OCI-LY1 (cell line): ENCODE data around the gene INTS6.

Experiments
- H2AFZ ChIP-seq: fragments of 200-600 bp; sonication (generic), shearing (Covaris generic); 2 replicates; pipeline ENCODE4 v1.6.0; 2014; ENCODE audit warnings: antibody characterized with exemption, mild to moderate bottlenecking, low read length
- H3F3A ChIP-seq: fragments of 200-600 bp; sonication (generic), shearing (Covaris generic); 2 replicates; pipeline ENCODE4 v1.6.0; 2014; ENCODE audit warnings: mild to moderate bottlenecking, antibody characterized with exemption, low read length, moderate library complexity; ENCODE audit not compliant: insufficient read depth
- H3K27ac ChIP-seq: fragments of 200-600 bp; sonication (generic); 2 replicates; pipeline ENCODE4 v1.5.1; 2014; ENCODE audit warnings: low read length, mixed run types, mild to moderate bottlenecking, low read depth; ENCODE audit not compliant: poor library complexity, severe bottlenecking
- H3K27me3 ChIP-seq: fragments of 200-600 bp; sonication (generic); 2 replicates; pipeline ENCODE4 v1.6.0; 2014; ENCODE audit warnings: antibody characterized with exemption, mild to moderate bottlenecking, low read length, moderate library complexity; ENCODE audit not compliant: insufficient read depth
- H3K36me3 ChIP-seq: fragments of 200-600 bp; sonication (generic); 2 replicates; pipeline ENCODE4 v1.6.1; 2014; ENCODE audit warnings: mild to moderate bottlenecking, antibody characterized with exemption, low read length, moderate library complexity, mixed read lengths; ENCODE audit not compliant: insufficient read depth
- H3K4me1 ChIP-seq: fragments of 200-600 bp; sonication (generic); 2 replicates; pipeline ENCODE4 v1.5.1; 2014; ENCODE audit warnings: mild to moderate bottlenecking, low read length, moderate library complexity; ENCODE audit not compliant: insufficient read depth, severe bottlenecking
- H3K4me2 ChIP-seq: fragments of 200-600 bp; sonication (generic), shearing (Covaris generic); 2 replicates; pipeline ENCODE4 v1.6.1; 2014; ENCODE audit warnings: low read length
- H3K4me3 ChIP-seq: fragments of 200-600 bp; sonication (generic); 2 replicates; pipeline ENCODE4 v1.5.1; 2014; ENCODE audit warnings: low read length, low read depth, mild to moderate bottlenecking, mixed read lengths; ENCODE audit not compliant: poor library complexity, severe bottlenecking
- H3K79me2 ChIP-seq: fragments of 200-600 bp; shearing (Covaris generic); 2 replicates; pipeline ENCODE4 v1.6.1; 2016; ENCODE audit warnings: mixed run types, low read length, mixed read lengths; ENCODE audit not compliant: insufficient read depth
- H3K9ac ChIP-seq: fragments of 200-600 bp; sonication (generic), shearing (Covaris generic); 2 replicates; pipeline ENCODE4 v1.6.1; 2014; ENCODE audit warnings: mild to moderate bottlenecking, low read length, mixed read lengths
- H3K9me2 ChIP-seq: fragments of 200-600 bp; sonication (generic), shearing (Covaris generic); 2 replicates; pipeline ENCODE4 v1.6.1; 2014; ENCODE audit warnings: low read depth, mild to moderate bottlenecking, low read length, mixed read lengths
- H3K9me3 ChIP-seq: fragments of 200-600 bp; shearing (Covaris generic); 2 replicates; pipeline ENCODE4 v1.6.1; 2014; ENCODE audit warnings: low read length, mixed read lengths
- H4K20me1 ChIP-seq: fragments of 200-600 bp; sonication (generic), shearing (Covaris generic); 2 replicates; pipeline ENCODE4 v1.6.0; 2016; ENCODE audit warnings: mild to moderate bottlenecking, low read length; ENCODE audit not compliant: insufficient read depth
- EZH2 ChIP-seq: fragments of 200-600 bp; sonication (generic), shearing (Covaris generic); IDR thresholded peaks from 2 replicates; pipeline ENCODE4 v1.8.0; 2017; ENCODE audit warnings: borderline replicate concordance, mixed run types, mild to moderate bottlenecking, antibody characterized with exemption, low read length, moderate library complexity, mixed read lengths
- TF ChIP-seq, protein P1 (sequence below): fragments of 200-600 bp; sonication (generic), shearing (Covaris generic); IDR thresholded peaks from 2 replicates; pipeline ENCODE4 v1.5.1; 2017; ENCODE audit warnings: mild to moderate bottlenecking, antibody characterized with exemption, low read length, moderate library complexity, mixed read lengths

Gene INTS6

GRCh38 chr13:51313619-51314018 is 139.2 kb downstream of the INTS6 start:
- H3K4me3 ChIP-seq, result no peak overlapping the region
- H4K20me1 ChIP-seq, result no peaks in the 10 kb centered on the region
- no peak overlapping the region for H3K27ac ChIP-seq
- no peaks in the 10 kb centered on the region for H3K79me2 ChIP-seq
- no peaks in the 10 kb centered on the region for H3K9me2 ChIP-seq
- H3K9ac ChIP-seq, result no peak overlapping the region
- H2AFZ ChIP-seq, result no peak overlapping the region
- no peak overlapping the region for H3K4me2 ChIP-seq
- H3K9me3 ChIP-seq, result no peaks in the 10 kb centered on the region
- H3K4me1 ChIP-seq, result no peaks in the 10 kb centered on the region
- H3K27me3 ChIP-seq, result no peaks in the 10 kb centered on the region
- TF ChIP-seq EZH2, result no peak
- TF ChIP-seq, protein P1, sequence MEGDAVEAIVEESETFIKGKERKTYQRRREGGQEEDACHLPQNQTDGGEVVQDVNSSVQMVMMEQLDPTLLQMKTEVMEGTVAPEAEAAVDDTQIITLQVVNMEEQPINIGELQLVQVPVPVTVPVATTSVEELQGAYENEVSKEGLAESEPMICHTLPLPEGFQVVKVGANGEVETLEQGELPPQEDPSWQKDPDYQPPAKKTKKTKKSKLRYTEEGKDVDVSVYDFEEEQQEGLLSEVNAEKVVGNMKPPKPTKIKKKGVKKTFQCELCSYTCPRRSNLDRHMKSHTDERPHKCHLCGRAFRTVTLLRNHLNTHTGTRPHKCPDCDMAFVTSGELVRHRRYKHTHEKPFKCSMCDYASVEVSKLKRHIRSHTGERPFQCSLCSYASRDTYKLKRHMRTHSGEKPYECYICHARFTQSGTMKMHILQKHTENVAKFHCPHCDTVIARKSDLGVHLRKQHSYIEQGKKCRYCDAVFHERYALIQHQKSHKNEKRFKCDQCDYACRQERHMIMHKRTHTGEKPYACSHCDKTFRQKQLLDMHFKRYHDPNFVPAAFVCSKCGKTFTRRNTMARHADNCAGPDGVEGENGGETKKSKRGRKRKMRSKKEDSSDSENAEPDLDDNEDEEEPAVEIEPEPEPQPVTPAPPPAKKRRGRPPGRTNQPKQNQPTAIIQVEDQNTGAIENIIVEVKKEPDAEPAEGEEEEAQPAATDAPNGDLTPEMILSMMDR, result no peak
- no peaks in the 10 kb centered on the region for H3F3A ChIP-seq
- no peaks in the 10 kb centered on the region for H3K36me3 ChIP-seq

DNA sequence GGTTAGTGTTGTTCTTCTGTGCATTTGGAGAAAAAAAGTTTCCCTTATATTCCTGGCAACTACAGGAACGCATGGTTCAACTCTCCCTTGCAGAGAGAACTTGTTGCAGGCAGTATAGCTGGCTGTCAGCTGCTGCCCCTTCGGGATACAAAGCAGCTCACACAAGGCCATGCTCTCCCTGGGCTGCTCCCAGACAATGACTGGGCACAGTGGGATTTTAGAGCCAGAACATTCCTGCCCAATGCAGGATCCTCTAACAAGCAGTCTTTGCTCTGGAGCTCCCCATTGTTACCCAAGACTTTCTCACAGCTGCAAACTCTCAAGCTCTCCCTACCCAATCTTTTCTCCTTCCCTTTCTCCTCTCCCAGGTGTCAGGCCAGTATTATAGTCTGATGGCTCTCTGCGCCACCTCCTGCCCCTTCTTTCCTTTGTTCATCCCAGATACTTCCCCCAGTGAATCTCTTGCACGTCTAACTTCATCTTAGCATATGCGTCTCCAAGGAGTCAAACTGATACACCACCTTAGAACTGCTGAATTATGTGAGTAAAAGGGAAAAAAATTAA is 140.8 kb downstream of the INTS6 start:
- no peaks in the 10 kb centered on the region for H3F3A ChIP-seq
- H3K4me2 ChIP-seq, result no peak overlapping the region
- H3K79me2 ChIP-seq, result no peaks in the 10 kb centered on the region
- H3K4me3 ChIP-seq, result no peak overlapping the region
- no peak for TF ChIP-seq EZH2
- TF ChIP-seq, protein P1, result no peak
- no peaks in the 10 kb centered on the region for H3K9me2 ChIP-seq
- no peaks in the 10 kb centered on the region for H3K27me3 ChIP-seq
- no peak overlapping the region for H3K9ac ChIP-seq
- no peak overlapping the region for H3K27ac ChIP-seq
- no peak overlapping the region for H2AFZ ChIP-seq
- H3K4me1 ChIP-seq, result no peaks in the 10 kb centered on the region
- H3K9me3 ChIP-seq, result no peaks in the 10 kb centered on the region
- no peaks in the 10 kb centered on the region for H4K20me1 ChIP-seq
- H3K36me3 ChIP-seq, result no peaks in the 10 kb centered on the region
